Breast epithelium (tissue), 4 donors: Measurements from ENCODE around the gene SCN10A. TPM values are rescaled to one million over a fixed set of nuclear protein-coding genes. Genes with fewer than 3 reads are reported as not detected.

Experiments used
- DNase-seq, 2 donors: peaks; one replicate each; pipeline ENCODE4 v3.0.0-alpha.2; 2019; ENCODE audit warnings: low spot score in 2 of 2
- H3K27ac ChIP-seq, 2 donors: fragments of 200-600 bp; sonication (generic) in 1 of 2; one replicate each; pipeline ENCODE4 v1.5.1; 2016 to 2019; ENCODE audit warnings: mild to moderate bottlenecking in 1 of 2
- H3K27me3 ChIP-seq, 2 donors: fragments of 200-600 bp; sonication (generic) in 1 of 2; one replicate each; pipeline versions ENCODE4 v1.5.1 to v1.6.0; 2017 to 2019; ENCODE audit warnings: control low read depth in 1 of 2, mild to moderate bottlenecking in 1 of 2
- H3K36me3 ChIP-seq: fragments of 200-600 bp; one replicate; pipeline ENCODE4 v1.5.1; 2019
- H3K4me1 ChIP-seq, 2 donors: fragments of 200-600 bp; sonication (generic); one replicate each; pipeline ENCODE4 v1.5.1; 2016 to 2019; ENCODE audit warnings: control low read depth in 1 of 2
- H3K4me3 ChIP-seq, 3 donors: fragments of 200-600 bp; sonication (generic); 1 replicate in 2 of 3; 2 replicates in 1 of 3; pipeline ENCODE4 v1.5.1; 2016 to 2019; ENCODE audit warnings: mild to moderate bottlenecking in 3 of 3, moderate library complexity in 2 of 3
- H3K9me3 ChIP-seq, 2 donors: fragments of 200-600 bp; sonication (generic) in 1 of 2; one replicate each; pipeline ENCODE4 v1.5.1; 2016 to 2019; ENCODE audit warnings: control low read depth in 1 of 2
- POLR2A ChIP-seq: fragments of 450-650 bp; IDR thresholded peaks from one replicate; pipeline ENCODE4 v1.6.1; 2016; ENCODE audit warnings: antibody characterized with exemption, mild to moderate bottlenecking, moderate library complexity
- POLR2AphosphoS5 ChIP-seq, 3 donors: sonication (generic); formaldehyde crosslinking; IDR thresholded peaks; one replicate each; pipeline ENCODE4 v1.6.1; 2017; ENCODE audit warnings: antibody characterized with exemption in 3 of 3
- intact Hi-C: fragments of 100-400 bp; cut with DNase I; formaldehyde crosslinking; loops from one replicate; pipeline ENCODE4 v1.15.1; 2023; ENCODE audit warnings: low total_unique reads
- total RNA-seq, 3 donors: library from RNA; depleted of rRNA; stranded (reverse); fragments of >200 nt; gene quantifications; one replicate each; pipeline ENCODE4 v1.1.0, GENCODE V29; 2016
- TF ChIP-seq, protein P1 (sequence below), 3 donors: fragments of 450-650 bp; IDR thresholded peaks; one replicate each; pipeline ENCODE4 v1.5.1; 2016 to 2017; ENCODE audit warnings: antibody characterized with exemption in 3 of 3, mild to moderate bottlenecking in 3 of 3, moderate library complexity in 3 of 3

SCN10A gene
- total RNA-seq, 3 donors from 2014 or later, result not detected

DNA sequence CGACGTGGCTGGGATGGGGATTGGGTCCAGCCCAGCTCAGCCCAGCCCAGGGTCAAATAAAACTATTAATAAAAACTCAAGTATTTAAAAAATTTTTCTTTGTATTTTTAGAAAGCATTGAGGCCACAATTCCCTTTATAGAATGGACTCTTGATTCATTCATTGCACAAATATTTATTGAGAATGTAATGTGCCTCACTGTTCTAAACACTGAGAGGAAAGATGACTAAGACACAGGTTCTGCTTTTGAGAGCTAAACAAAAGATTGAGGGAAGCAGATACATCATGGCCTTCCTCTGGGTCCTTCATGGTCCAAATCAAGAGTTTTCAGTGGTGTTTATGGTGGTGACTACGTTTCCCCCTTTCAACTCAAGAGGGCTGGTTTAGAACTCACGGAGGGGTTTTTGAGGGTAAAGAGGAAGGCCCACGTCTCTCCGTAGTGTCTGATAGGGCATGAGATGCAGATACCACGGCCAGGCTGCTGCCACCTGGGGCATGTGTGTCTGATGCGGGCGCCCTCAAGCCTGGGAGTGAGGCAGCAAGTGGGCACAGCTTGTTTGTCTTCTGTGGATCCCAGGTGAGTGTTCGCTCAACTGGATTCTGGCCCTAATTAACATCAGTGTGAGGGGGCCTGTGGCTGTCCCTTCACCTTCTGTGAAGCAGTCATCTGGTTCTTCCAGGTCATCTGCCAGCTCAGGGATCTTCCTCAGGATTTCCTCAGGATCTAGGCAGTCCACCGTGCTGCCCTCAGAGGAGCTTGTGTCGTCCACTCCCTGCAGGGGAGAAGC lies 93.0 kb downstream of the SCN10A start:
- no peak overlapping the region for H3K4me3 ChIP-seq
- TF ChIP-seq POLR2AphosphoS5 (IDR thresholded peaks at IDR 0.05) (no peak), POLR2A (no peak)
- TF ChIP-seq, protein P1, sequence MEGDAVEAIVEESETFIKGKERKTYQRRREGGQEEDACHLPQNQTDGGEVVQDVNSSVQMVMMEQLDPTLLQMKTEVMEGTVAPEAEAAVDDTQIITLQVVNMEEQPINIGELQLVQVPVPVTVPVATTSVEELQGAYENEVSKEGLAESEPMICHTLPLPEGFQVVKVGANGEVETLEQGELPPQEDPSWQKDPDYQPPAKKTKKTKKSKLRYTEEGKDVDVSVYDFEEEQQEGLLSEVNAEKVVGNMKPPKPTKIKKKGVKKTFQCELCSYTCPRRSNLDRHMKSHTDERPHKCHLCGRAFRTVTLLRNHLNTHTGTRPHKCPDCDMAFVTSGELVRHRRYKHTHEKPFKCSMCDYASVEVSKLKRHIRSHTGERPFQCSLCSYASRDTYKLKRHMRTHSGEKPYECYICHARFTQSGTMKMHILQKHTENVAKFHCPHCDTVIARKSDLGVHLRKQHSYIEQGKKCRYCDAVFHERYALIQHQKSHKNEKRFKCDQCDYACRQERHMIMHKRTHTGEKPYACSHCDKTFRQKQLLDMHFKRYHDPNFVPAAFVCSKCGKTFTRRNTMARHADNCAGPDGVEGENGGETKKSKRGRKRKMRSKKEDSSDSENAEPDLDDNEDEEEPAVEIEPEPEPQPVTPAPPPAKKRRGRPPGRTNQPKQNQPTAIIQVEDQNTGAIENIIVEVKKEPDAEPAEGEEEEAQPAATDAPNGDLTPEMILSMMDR (IDR thresholded peaks at IDR 0.05), result no peak
- DNase-seq, result no peak
- no peaks in the 10 kb centered on the region for H3K36me3 ChIP-seq
- H3K27me3 ChIP-seq, result peaks cover 0 to 6% of the 10 kb centered on the region in 2 donors
- H3K4me1 ChIP-seq, result no peaks in the 10 kb centered on the region
- no peaks in the 10 kb centered on the region for H3K9me3 ChIP-seq
- intact Hi-C loops, result no loop called here
- H3K27ac ChIP-seq, result no peak overlapping the region

DNA sequence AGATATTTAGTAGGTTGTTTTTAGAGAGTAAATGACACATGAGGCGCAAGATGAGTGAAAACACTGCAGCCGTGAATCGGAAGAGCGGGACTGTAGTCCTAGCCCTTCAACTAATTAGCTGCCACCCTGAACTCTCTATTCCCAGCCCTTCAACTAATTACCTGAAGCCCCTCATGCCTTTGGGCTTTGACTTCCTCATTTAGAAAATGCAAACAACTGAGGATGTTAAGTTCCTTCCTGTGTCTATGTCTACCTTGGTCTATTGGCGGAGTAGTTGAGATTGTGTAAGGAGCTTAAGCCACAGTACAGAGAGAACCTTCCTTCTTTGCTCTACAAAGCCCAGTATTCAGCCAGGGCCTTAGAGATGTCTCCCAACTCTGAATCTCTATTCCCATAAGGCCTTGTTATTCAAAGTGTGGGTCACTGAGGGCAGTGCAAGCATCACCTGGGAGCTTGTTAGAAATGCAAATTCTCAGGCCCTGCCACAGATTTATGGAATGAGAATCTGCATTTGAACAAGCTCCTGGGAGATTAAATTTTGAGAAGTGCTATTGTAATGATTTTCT lies 94.7 kb downstream of the SCN10A start:
- Histone ChIP-seq H3K4me1 (no peaks in the 10 kb centered on the region), H3K27ac (no peak overlapping the region), H3K27me3 (peaks cover 0 to 6% of the 10 kb centered on the region in 2 donors), H3K4me3 (no peak overlapping the region), H3K36me3 (no peaks in the 10 kb centered on the region), H3K9me3 (no peaks in the 10 kb centered on the region)
- DNase-seq, result no peak
- intact Hi-C loops, result no loop called here
- no peak for TF ChIP-seq POLR2AphosphoS5 (IDR thresholded peaks at IDR 0.05)
- TF ChIP-seq, protein P1 (IDR thresholded peaks at IDR 0.05), result no peak
- TF ChIP-seq POLR2A, result no peak

DNA sequence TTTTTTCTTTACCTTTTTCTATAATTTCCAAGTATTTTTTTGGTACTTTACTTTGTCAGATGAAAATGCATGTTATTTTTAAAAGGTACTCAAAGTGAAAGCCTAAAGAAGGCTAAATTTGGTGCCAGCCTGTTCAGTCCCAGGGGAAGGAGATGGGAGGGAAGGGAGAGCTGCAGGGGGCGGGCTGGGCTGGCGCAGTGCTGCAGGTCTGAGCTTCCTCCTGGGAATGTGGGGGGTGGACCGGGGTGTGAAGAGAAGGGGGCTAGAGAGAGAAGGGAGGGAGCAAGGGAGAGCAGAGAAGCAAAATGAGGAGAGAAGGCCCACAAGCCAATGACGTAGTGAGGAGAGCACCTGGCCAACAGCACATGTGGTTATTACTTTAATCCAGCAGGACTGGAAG lies 95.6 kb downstream of the SCN10A start:
- intact Hi-C loops, result no loop called here
- Histone ChIP-seq H3K9me3 (no peaks in the 10 kb centered on the region), H3K27ac (no peak overlapping the region), H3K27me3 (peaks cover 0 to 6% of the 10 kb centered on the region in 2 donors), H3K4me3 (no peak overlapping the region), H3K4me1 (no peaks in the 10 kb centered on the region), H3K36me3 (no peaks in the 10 kb centered on the region)
- no peak for DNase-seq
- TF ChIP-seq POLR2AphosphoS5 (IDR thresholded peaks at IDR 0.05) (no peak), POLR2A (no peak)
- TF ChIP-seq, protein P1 (IDR thresholded peaks at IDR 0.05), result no peak

DNA sequence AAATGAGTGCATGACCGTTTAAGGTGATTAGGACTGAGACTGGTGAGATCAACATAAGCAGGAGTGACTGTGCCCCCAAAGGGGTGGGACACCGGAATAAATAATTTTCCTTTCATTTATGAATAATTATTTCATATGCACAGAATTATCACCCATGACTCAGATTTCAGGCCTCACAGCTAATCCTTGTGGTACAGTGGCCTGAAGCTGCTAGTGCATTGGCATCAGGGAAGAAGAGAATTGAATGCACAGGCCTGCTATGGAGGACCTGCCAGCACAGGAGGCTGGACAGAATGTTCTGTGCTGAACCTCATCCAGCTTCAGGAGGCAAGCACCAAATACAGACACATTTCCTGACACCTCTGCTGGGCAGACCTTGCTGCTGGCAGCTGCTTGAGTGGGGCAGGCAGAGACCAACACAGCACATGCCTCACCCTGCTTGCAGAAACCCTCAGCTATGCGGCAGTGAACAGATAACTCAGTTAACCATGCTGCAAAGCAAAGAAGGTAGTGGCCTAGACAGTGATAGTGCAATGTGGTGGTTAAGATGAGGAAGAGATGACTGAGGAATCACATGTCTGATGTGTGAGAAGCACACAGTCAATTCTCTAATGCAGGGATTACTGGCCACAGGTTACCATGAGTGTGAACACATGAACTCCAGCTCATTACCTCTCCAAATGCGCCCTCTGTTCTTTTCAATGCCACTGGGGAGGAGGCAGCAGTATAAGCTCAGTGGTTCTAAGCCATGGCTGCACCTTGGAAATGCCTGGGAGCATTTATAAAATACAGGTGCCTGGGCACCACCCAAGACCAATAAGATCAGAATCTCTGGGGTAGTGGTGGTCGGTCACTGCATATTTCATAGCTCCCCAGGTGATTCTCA lies 98.4 kb downstream of the SCN10A start:
- TF ChIP-seq POLR2AphosphoS5 (IDR thresholded peaks at IDR 0.05) (no peak), POLR2A (no peak)
- TF ChIP-seq, protein P1 (IDR thresholded peaks at IDR 0.05), result no peak
- H3K4me1 ChIP-seq, result no peaks in the 10 kb centered on the region
- H3K36me3 ChIP-seq, result no peaks in the 10 kb centered on the region
- H3K27me3 ChIP-seq, result no peaks in the 10 kb centered on the region
- no peak overlapping the region for H3K4me3 ChIP-seq
- no peak for DNase-seq
- intact Hi-C loops, result no loop called here
- no peak overlapping the region for H3K27ac ChIP-seq
- no peaks in the 10 kb centered on the region for H3K9me3 ChIP-seq
